GM12892 (cell line): ENCODE results near the gene FRY.

Source experiments
- POLR2A ChIP-seq: IDR thresholded peaks from 2 replicates; pipeline ENCODE4 v1.6.1; 2011; ENCODE audit warnings: low read depth, low read length, control low read depth
- POLR2AphosphoS5 ChIP-seq: IDR thresholded peaks from 2 replicates; pipeline ENCODE4 v1.6.1; 2011; ENCODE audit warnings: low read depth, low read length, control low read depth
- TAF1 ChIP-seq: IDR thresholded peaks from 2 replicates; pipeline ENCODE4 v1.6.1; 2011; ENCODE audit warnings: low read depth, mild to moderate bottlenecking, control low read depth, low read length, borderline replicate concordance

GRCh38 chr13:31986676-31987470, 44.7 kb upstream of the FRY start:
- no peak for TF ChIP-seq POLR2A
- no peak for TF ChIP-seq POLR2AphosphoS5
- TF ChIP-seq TAF1 = no peak
